Measurements from ENCODE around the gene CDH9. TPM values are rescaled to one million over a fixed set of nuclear protein-coding genes. Genes with fewer than 3 reads are reported as not detected.

CDH9 gene
- total RNA-seq, 2 donors from 2014 or later, result not detected

DNA sequence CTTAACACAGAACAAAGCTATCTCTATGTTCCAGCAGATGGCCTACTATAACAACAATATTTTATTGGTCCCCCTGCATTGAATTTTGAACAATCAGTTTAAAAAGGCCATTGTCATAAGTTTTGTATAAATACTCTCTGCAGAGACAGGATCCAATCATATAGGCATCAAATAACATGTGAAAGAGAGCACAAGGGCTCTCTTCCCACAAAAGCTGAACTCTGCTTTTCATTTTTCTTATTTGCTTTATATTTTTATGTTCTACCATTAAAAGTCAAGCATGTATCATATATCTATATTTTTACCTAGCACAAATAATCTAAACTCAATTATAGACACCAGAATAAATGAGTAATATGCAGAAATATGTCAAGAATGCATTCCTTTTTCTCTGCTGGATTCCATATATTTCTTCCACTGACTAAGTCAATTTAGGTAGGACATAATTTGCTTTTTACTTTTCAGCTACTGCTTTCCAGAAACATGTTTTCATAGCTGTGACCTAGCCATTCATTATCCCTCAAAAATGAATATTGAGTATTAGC lies 143.6 kb downstream of the CDH9 start:
- ATAC-seq (no peak), DNase-seq (no peak)
- Histone ChIP-seq H3K9me3 (no peaks in the 10 kb centered on the region), H3K27ac (no peak overlapping the region), H3K4me3 (no peak overlapping the region), H3K4me1 (no peaks in the 10 kb centered on the region), H3K27me3 (no peaks in the 10 kb centered on the region), H3K36me3 (replicated peaks in 1 of 2; ENCODE audit: insufficient read depth in 1 of 2, low read depth in 2 of 2) (no peaks in the 10 kb centered on the region)
- TF ChIP-seq, protein P1, sequence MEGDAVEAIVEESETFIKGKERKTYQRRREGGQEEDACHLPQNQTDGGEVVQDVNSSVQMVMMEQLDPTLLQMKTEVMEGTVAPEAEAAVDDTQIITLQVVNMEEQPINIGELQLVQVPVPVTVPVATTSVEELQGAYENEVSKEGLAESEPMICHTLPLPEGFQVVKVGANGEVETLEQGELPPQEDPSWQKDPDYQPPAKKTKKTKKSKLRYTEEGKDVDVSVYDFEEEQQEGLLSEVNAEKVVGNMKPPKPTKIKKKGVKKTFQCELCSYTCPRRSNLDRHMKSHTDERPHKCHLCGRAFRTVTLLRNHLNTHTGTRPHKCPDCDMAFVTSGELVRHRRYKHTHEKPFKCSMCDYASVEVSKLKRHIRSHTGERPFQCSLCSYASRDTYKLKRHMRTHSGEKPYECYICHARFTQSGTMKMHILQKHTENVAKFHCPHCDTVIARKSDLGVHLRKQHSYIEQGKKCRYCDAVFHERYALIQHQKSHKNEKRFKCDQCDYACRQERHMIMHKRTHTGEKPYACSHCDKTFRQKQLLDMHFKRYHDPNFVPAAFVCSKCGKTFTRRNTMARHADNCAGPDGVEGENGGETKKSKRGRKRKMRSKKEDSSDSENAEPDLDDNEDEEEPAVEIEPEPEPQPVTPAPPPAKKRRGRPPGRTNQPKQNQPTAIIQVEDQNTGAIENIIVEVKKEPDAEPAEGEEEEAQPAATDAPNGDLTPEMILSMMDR (IDR thresholded peaks at IDR 0.05), result no peak
- no peak for TF ChIP-seq POLR2A (IDR thresholded peaks at IDR 0.05)
- intact Hi-C loops (cut with DNase I), result no loop called here

DNA sequence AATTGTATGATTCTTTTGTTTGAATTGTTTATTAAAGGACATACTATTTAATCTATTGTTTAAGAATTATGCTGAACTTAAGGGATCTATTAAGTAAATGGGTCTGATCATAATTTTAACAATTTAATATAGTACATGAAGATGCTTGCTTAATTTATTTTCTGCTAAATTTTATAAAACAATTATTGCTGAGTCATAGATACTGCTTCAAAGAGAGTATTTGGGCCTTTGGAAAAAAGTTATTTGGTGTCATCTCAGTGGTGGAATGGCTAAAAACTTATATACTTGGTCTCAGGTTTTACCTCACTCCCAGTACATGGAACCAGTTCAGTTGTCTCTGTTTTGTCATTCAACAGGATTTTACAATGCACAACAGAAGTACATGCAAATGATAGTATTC lies 145.3 kb downstream of the CDH9 start:
- H3K9me3 ChIP-seq, result no peaks in the 10 kb centered on the region
- no peak overlapping the region for H3K4me3 ChIP-seq
- intact Hi-C loops (cut with DNase I), result no loop called here
- DNase-seq, result no peak
- no peaks in the 10 kb centered on the region for H3K36me3 ChIP-seq (replicated peaks in 1 of 2; ENCODE audit: insufficient read depth in 1 of 2, low read depth in 2 of 2)
- no peak for TF ChIP-seq POLR2A (IDR thresholded peaks at IDR 0.05)
- no peak overlapping the region for H3K27ac ChIP-seq
- no peaks in the 10 kb centered on the region for H3K4me1 ChIP-seq
- no peak for ATAC-seq
- H3K27me3 ChIP-seq, result no peaks in the 10 kb centered on the region

DNA sequence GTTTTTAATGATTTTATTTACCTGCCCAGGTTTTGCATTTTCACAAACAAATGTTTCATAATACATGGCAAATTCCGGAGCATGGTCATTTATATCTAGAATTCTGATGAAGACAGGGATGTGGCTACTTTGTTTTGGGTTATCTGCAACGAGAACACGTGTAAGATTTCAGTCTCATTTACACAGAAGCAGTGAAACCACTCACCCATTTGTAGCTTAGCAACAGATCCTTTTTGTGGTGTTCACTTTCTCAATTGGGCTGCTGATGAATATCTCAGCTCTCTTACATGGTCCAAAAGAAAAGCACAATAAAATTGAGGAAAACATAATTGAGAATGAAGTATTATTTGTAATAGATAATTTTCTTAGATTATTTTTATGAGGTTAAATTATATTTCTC lies 148.6 kb downstream of the CDH9 start:
- TF ChIP-seq POLR2A (IDR thresholded peaks at IDR 0.05), result no peak
- TF ChIP-seq, protein P1 (IDR thresholded peaks at IDR 0.05), result no peak
- H3K4me1 ChIP-seq, result no peaks in the 10 kb centered on the region
- H3K36me3 ChIP-seq (replicated peaks in 1 of 2; ENCODE audit: insufficient read depth in 1 of 2, low read depth in 2 of 2), result no peaks in the 10 kb centered on the region
- DNase-seq, result no peak
- no peak overlapping the region for H3K4me3 ChIP-seq
- H3K9me3 ChIP-seq, result no peaks in the 10 kb centered on the region
- no peak for ATAC-seq
- WGBS, 2 donors, result 15 to 25% methylated on average over 3 of the region's 3 CpGs
- H3K27me3 ChIP-seq, result no peaks in the 10 kb centered on the region
- no peak overlapping the region for H3K27ac ChIP-seq
- intact Hi-C loops (cut with DNase I), result no loop called here

DNA sequence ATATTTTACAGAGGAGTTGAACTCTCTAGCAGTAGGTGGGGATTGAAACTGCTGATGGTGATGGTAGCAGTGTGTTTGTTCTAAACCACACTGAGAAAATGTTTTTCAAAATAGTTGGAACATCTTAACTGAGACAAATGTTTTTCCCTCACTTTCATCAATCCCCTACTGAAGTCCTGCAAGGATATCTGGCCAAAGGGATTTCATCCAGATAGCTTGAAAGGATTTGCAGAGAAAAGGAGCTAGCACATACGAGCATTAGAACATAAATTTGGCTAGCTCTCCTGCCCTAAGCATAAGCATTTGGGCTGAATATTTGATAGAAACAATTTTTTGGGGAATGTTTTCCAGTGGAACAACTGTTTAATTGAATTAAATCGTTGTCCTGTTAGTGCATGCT lies 153.9 kb downstream of the CDH9 start:
- WGBS, 2 donors, result 50 to 52% methylated on average over 2 of the region's 2 CpGs
- Histone ChIP-seq H3K36me3 (replicated peaks in 1 of 2; ENCODE audit: insufficient read depth in 1 of 2, low read depth in 2 of 2) (no peaks in the 10 kb centered on the region), H3K9me3 (no peaks in the 10 kb centered on the region), H3K27ac (no peak overlapping the region), H3K4me1 (no peaks in the 10 kb centered on the region), H3K4me3 (no peak overlapping the region), H3K27me3 (no peaks in the 10 kb centered on the region)
- no peak for DNase-seq
- intact Hi-C loops (cut with DNase I), result no loop called here
- TF ChIP-seq, protein P1 (IDR thresholded peaks at IDR 0.05), result no peak
- no peak for TF ChIP-seq POLR2A (IDR thresholded peaks at IDR 0.05)
- ATAC-seq, result no peak

DNA sequence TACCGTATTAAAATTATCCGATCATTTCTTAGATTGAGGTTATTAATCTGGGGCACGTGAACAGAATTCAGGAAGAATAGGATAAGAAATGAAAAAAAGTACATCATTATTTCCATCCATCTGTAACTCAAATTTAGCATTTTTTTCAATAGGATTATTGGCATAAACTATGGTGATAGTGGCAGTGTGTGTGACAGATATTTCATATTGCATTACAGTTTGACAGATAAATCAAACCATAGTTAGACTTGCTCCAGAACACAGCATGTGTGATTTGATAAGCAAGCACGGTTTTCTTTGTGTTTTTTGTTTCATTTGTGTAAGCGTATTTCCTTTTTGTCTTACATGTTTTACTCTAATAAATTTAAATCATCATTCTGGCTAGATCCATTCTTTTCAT lies 155.0 kb downstream of the CDH9 start:
- ATAC-seq (no peak), DNase-seq (no peak)
- Histone ChIP-seq H3K27ac (no peak overlapping the region), H3K36me3 (replicated peaks in 1 of 2; ENCODE audit: insufficient read depth in 1 of 2, low read depth in 2 of 2) (no peaks in the 10 kb centered on the region), H3K4me3 (no peak overlapping the region), H3K27me3 (no peaks in the 10 kb centered on the region), H3K4me1 (no peaks in the 10 kb centered on the region), H3K9me3 (no peaks in the 10 kb centered on the region)
- intact Hi-C loops (cut with DNase I), result no loop called here
- WGBS, 2 donors, result 56 to 66% methylated on average over 5 of the region's 5 CpGs
- TF ChIP-seq, protein P1 (IDR thresholded peaks at IDR 0.05), result no peak
- TF ChIP-seq POLR2A (IDR thresholded peaks at IDR 0.05), result no peak
